T-helper 17 cell (primary cell): Measurements from ENCODE around the gene PRAMEF17. TPM values are rescaled to one million over a fixed set of nuclear protein-coding genes. Genes with fewer than 3 reads are reported as not detected.
"Not testable (repeated sequence)": the region's sequence is repeated elsewhere in the genome, so short reads cannot be mapped to it uniquely, and the experiment has no call there.

Experiments used
- ATAC-seq: fragments of 150-1000 bp; cut with Tn5 transposase; 2 replicates; pipeline ENCODE4 v1.10.0; 2021; ENCODE audit warnings: mild to moderate bottlenecking, moderate library complexity
- DNase-seq, 3 donors: peaks; one replicate each; pipeline versions ENCODE4 v3.0.0 to v3.0.0-alpha.2; 2020 to 2021
- H3K9me3 ChIP-seq: one replicate; pipeline ENCODE4 v1.7.0; 2013; ENCODE audit warnings: low read length, mild to moderate bottlenecking; ENCODE audit not compliant: control insufficient read depth, poor library complexity, severe bottlenecking
- H3K27ac Mint-ChIP-seq: one replicate; pipeline ENCODE4 v1.8.0; 2022; ENCODE audit warnings: mild to moderate bottlenecking, moderate library complexity, mixed read lengths
- H3K27me3 Mint-ChIP-seq: one replicate; pipeline ENCODE4 v1.8.0; 2022; ENCODE audit warnings: mixed read lengths
- H3K36me3 Mint-ChIP-seq: one replicate; pipeline ENCODE4 v1.8.0; 2022; ENCODE audit warnings: low read depth, mixed read lengths
- H3K4me1 Mint-ChIP-seq: one replicate; pipeline ENCODE4 v1.8.0; 2022; ENCODE audit warnings: mild to moderate bottlenecking, mixed read lengths
- H3K4me3 Mint-ChIP-seq: one replicate; pipeline ENCODE4 v1.8.0; 2022; ENCODE audit warnings: mild to moderate bottlenecking, moderate library complexity, mixed read lengths
- total RNA-seq, 4 donors: library from RNA in 2 of 4; stranded (reverse) in 2 of 4; gene quantifications; one replicate each; pipeline ENCODE4 v1.2.3 and lab custom pipeline; 2022 to 2026

Gene PRAMEF17
- not detected for total RNA-seq
- total RNA-seq (lab: John Stamatoyannopoulos, UW), result 0 reads per million in 2 donors

GRCh38 chr1:13389332-13389731, at the start of gene PRAMEF17:
Gene PRAMEF17 (plus strand): TSS chr1:13389632. CDS start chr1:13389658, 26 bp downstream.
- not testable (repeated sequence) for H3K4me1 Mint-ChIP-seq, H3K9me3 ChIP-seq, H3K4me3 Mint-ChIP-seq, H3K36me3 Mint-ChIP-seq, DNase-seq, H3K27ac Mint-ChIP-seq, ATAC-seq, H3K27me3 Mint-ChIP-seq

GRCh38 chr1:13342496-13342895, 46.9 kb upstream of the PRAMEF17 start:
- not testable (repeated sequence) for H3K4me1 Mint-ChIP-seq, H3K27ac Mint-ChIP-seq, ATAC-seq, H3K9me3 ChIP-seq, H3K27me3 Mint-ChIP-seq, H3K36me3 Mint-ChIP-seq, DNase-seq
- peak overlapping the region; percentile 12 for H3K4me3 Mint-ChIP-seq

- not testable (repeated sequence) for DNase-seq, H3K36me3 Mint-ChIP-seq, H3K4me1 Mint-ChIP-seq, H3K4me3 Mint-ChIP-seq, H3K27me3 Mint-ChIP-seq, ATAC-seq, H3K27ac Mint-ChIP-seq, H3K9me3 ChIP-seq
Observed at GRCh38 chr1:13347034-13347433, 42.4 kb upstream of the PRAMEF17 start, which contains the start of gene PRAMEF14. Gene PRAMEF14 (minus strand): TSS chr1:13347134. CDS start chr1:13345314, 1,820 bp downstream.

- H3K27me3 Mint-ChIP-seq, H3K27ac Mint-ChIP-seq, DNase-seq, H3K4me1 Mint-ChIP-seq, H3K9me3 ChIP-seq, H3K36me3 Mint-ChIP-seq, ATAC-seq, H3K4me3 Mint-ChIP-seq: not testable (repeated sequence)
Observed at GRCh38 chr1:13353476-13353875, 36.0 kb upstream of the PRAMEF17 start.

GRCh38 chr1:13354475-13354874, 35.0 kb upstream of the PRAMEF17 start:
- not testable (repeated sequence) for H3K4me3 Mint-ChIP-seq, DNase-seq, H3K9me3 ChIP-seq, H3K27me3 Mint-ChIP-seq, ATAC-seq, H3K27ac Mint-ChIP-seq, H3K36me3 Mint-ChIP-seq, H3K4me1 Mint-ChIP-seq

GRCh38 chr1:13356774-13357173, 32.7 kb upstream of the PRAMEF17 start:
- H3K27me3 Mint-ChIP-seq, H3K4me1 Mint-ChIP-seq, H3K4me3 Mint-ChIP-seq, H3K9me3 ChIP-seq, ATAC-seq, H3K36me3 Mint-ChIP-seq, H3K27ac Mint-ChIP-seq, DNase-seq: not testable (repeated sequence)

GRCh38 chr1:13362364-13362763, 27.1 kb upstream of the PRAMEF17 start:
- H3K36me3 Mint-ChIP-seq, ATAC-seq, DNase-seq, H3K27ac Mint-ChIP-seq, H3K4me1 Mint-ChIP-seq, H3K9me3 ChIP-seq, H3K4me3 Mint-ChIP-seq, H3K27me3 Mint-ChIP-seq: not testable (repeated sequence)

- H3K4me3 Mint-ChIP-seq, ATAC-seq, H3K27ac Mint-ChIP-seq, H3K27me3 Mint-ChIP-seq, H3K36me3 Mint-ChIP-seq, DNase-seq, H3K4me1 Mint-ChIP-seq, H3K9me3 ChIP-seq: not testable (repeated sequence)
Observed at GRCh38 chr1:13364928-13365327, 24.5 kb upstream of the PRAMEF17 start.

- H3K27ac Mint-ChIP-seq, DNase-seq, H3K9me3 ChIP-seq, ATAC-seq, H3K4me3 Mint-ChIP-seq, H3K4me1 Mint-ChIP-seq, H3K36me3 Mint-ChIP-seq: not testable (repeated sequence)
- peaks cover 13% of the 10 kb centered on the region for H3K27me3 Mint-ChIP-seq
Observed at GRCh38 chr1:13366536-13366935, 22.9 kb upstream of the PRAMEF17 start.

GRCh38 chr1:13368544-13368943, 20.9 kb upstream of the PRAMEF17 start:
- H3K36me3 Mint-ChIP-seq, H3K4me1 Mint-ChIP-seq, DNase-seq, H3K27ac Mint-ChIP-seq, H3K4me3 Mint-ChIP-seq, H3K9me3 ChIP-seq, ATAC-seq: not testable (repeated sequence)
- peaks cover 13% of the 10 kb centered on the region for H3K27me3 Mint-ChIP-seq

- not testable (repeated sequence) for ATAC-seq, DNase-seq, H3K9me3 ChIP-seq, H3K27ac Mint-ChIP-seq, H3K4me3 Mint-ChIP-seq, H3K27me3 Mint-ChIP-seq, H3K36me3 Mint-ChIP-seq, H3K4me1 Mint-ChIP-seq
Observed at GRCh38 chr1:13378983-13379382, 10.4 kb upstream of the PRAMEF17 start.

GRCh38 chr1:13380380-13380779, 9.1 kb upstream of the PRAMEF17 start:
- not testable (repeated sequence) for H3K36me3 Mint-ChIP-seq, H3K4me1 Mint-ChIP-seq, ATAC-seq, H3K27me3 Mint-ChIP-seq, H3K27ac Mint-ChIP-seq, DNase-seq, H3K4me3 Mint-ChIP-seq, H3K9me3 ChIP-seq

GRCh38 chr1:13393004-13393403, 3.6 kb downstream of the PRAMEF17 start:
- not testable (repeated sequence) for H3K4me1 Mint-ChIP-seq, H3K4me3 Mint-ChIP-seq, H3K9me3 ChIP-seq, H3K36me3 Mint-ChIP-seq, ATAC-seq, H3K27me3 Mint-ChIP-seq, DNase-seq, H3K27ac Mint-ChIP-seq

GRCh38 chr1:13394761-13395160, 5.3 kb downstream of the PRAMEF17 start:
- H3K4me3 Mint-ChIP-seq, H3K27ac Mint-ChIP-seq, H3K36me3 Mint-ChIP-seq, DNase-seq, H3K27me3 Mint-ChIP-seq, H3K9me3 ChIP-seq, H3K4me1 Mint-ChIP-seq, ATAC-seq: not testable (repeated sequence)
